HepG2 (cell line): Measurements from ENCODE around the gene RHOG. TPM values are rescaled to one million over a fixed set of nuclear protein-coding genes. Genes with fewer than 3 reads are reported as not detected.

Experiments used
- BATF2 ChIP-seq: sonication (generic); formaldehyde crosslinking; IDR thresholded peaks from 2 replicates; pipeline ENCODE4 v1.8.0; 2022; ENCODE audit warnings: mild to moderate bottlenecking, missing genetic modification reagents, moderate library complexity
- BCL6 ChIP-seq: IDR thresholded peaks from 2 replicates; pipeline ENCODE4 v1.6.1; 2016; ENCODE audit warnings: missing genetic modification reagents, missing compliant biosample characterization
- CHD2 ChIP-seq: IDR thresholded peaks from 2 replicates; pipeline ENCODE4 v1.6.1; 2011; ENCODE audit warnings: low read depth, low read length, improper control_type of control experiment
- EHMT2 ChIP-seq: fragments of 200-600 bp; sonication (generic); IDR thresholded peaks from 2 replicates; pipeline ENCODE4 v1.7.0; 2017; ENCODE audit warnings: antibody characterized with exemption, low read depth, low read length, borderline replicate concordance
- ELF3 ChIP-seq: IDR thresholded peaks from 2 replicates; pipeline ENCODE4 v1.6.1; 2016; ENCODE audit warnings: missing genetic modification reagents, missing compliant biosample characterization
- EP300 ChIP-seq, 3 experiments: sonication (generic) in 1 of 3; formaldehyde crosslinking in 1 of 3; IDR thresholded peaks; 2 replicates each; pipeline versions ENCODE4 v1.5.1 to v1.6.1; 2011 to 2020; ENCODE audit warnings: low read depth in 2 of 3, low read length in 2 of 3, borderline replicate concordance in 1 of 3, improper control_type of control experiment in 1 of 3, mild to moderate bottlenecking in 1 of 3, missing genetic modification reagents in 1 of 3, moderate library complexity in 1 of 3
- NFYC ChIP-seq: IDR thresholded peaks from 2 replicates; pipeline ENCODE4 v1.6.1; 2016; ENCODE audit warnings: missing genetic modification reagents, missing compliant biosample characterization
- RBAK ChIP-seq: sonication (generic); formaldehyde crosslinking; IDR thresholded peaks from 2 replicates; pipeline ENCODE4 v1.5.1; 2020; ENCODE audit warnings: mild to moderate bottlenecking, missing genetic modification reagents
- SRY ChIP-seq: sonication (generic); formaldehyde crosslinking; IDR thresholded peaks from 2 replicates; pipeline ENCODE4 v1.8.0; 2022; ENCODE audit warnings: mild to moderate bottlenecking, missing genetic modification reagents
- STAT5B ChIP-seq: sonication (generic); formaldehyde crosslinking; IDR thresholded peaks from 2 replicates; pipeline ENCODE4 v1.4.0; 2020; ENCODE audit warnings: missing genetic modification reagents
- ZFAT ChIP-seq: sonication (generic); formaldehyde crosslinking; conservative IDR thresholded peaks from 2 replicates; pipeline ENCODE4 v1.8.1; 2023; ENCODE audit warnings: missing genetic modification reagents, inconsistent platforms
- ZNF235 ChIP-seq: sonication (generic); formaldehyde crosslinking; IDR thresholded peaks from 2 replicates; pipeline ENCODE4 v1.8.1; 2023; ENCODE audit warnings: mild to moderate bottlenecking, missing genetic modification reagents, borderline replicate concordance
- ZNF530 ChIP-seq: sonication (generic); formaldehyde crosslinking; IDR thresholded peaks from 2 replicates; pipeline ENCODE4 v1.5.0; 2020; ENCODE audit warnings: low read depth, mild to moderate bottlenecking, missing genetic modification reagents
- ZNF768 ChIP-seq: sonication (generic); formaldehyde crosslinking; IDR thresholded peaks from 2 replicates; pipeline ENCODE4 v1.4.0; 2020; ENCODE audit warnings: missing genetic modification reagents
- polyA plus RNA-seq, 8 experiments: library from polyadenylated mRNA; depleted of rRNA in 3 of 8; stranded (reverse) in 7 of 8; unstranded in 1 of 8; fragments of >200 nt; fragmentation: Illumina TruSeq in 4 of 8; extraction: Trizol in 4 of 8; gene quantifications; 2 replicates each; pipeline versions ENCODE4 v1.2.1 to v1.2.3, GENCODE V29; 2011 to 2016; ENCODE audit warnings: low read depth in 4 of 8, missing spikeins in 1 of 8, mixed read lengths in 1 of 8; ENCODE audit not compliant: insufficient read depth in 1 of 8
- total RNA-seq, 5 experiments: library from RNA; depleted of rRNA; stranded (reverse); fragments of >200 nt; fragmentation: Illumina TruSeq; extraction: Trizol; gene quantifications; 2 replicates each; pipeline ENCODE4 v1.2.3, GENCODE V29; 2016; ENCODE audit warnings: low read depth in 1 of 5
- TF ChIP-seq, protein P1 (sequence below): sonication (generic); formaldehyde crosslinking; IDR thresholded peaks from 2 replicates; pipeline ENCODE4 v1.4.0; 2020; ENCODE audit warnings: missing genetic modification reagents, borderline replicate concordance
- TF ChIP-seq, protein P2 (sequence below): sonication (generic); formaldehyde crosslinking; conservative IDR thresholded peaks from 2 replicates; pipeline ENCODE4 v1.8.0; 2022; ENCODE audit warnings: low read depth, missing genetic modification reagents

The RHOG gene
- total and polyA plus RNA-seq, 2 of the 13 experiments (the other 11 are each of a cell fraction or from before 2014, with no cell fraction given) = 7.7 to 23.4 TPM

- no peak for TF ChIP-seq EP300 (IDR thresholded peaks at IDR 0.05; ENCODE audit: low read depth in 2 of 2, low read length in 2 of 2)
- no peak for TF ChIP-seq EP300 (CRISPR knock-in tag; IDR thresholded peaks at IDR 0.05; ENCODE audit: borderline replicate concordance)
- TF ChIP-seq SRY (CRISPR knock-in tag) = peak; percentile 81; the same call in 1 of the 2 replicates
- TF ChIP-seq BATF2 (CRISPR knock-in tag) = no peak; the same call in 1 of the 2 replicates
- no peak for TF ChIP-seq RBAK
- TF ChIP-seq, protein P1, sequence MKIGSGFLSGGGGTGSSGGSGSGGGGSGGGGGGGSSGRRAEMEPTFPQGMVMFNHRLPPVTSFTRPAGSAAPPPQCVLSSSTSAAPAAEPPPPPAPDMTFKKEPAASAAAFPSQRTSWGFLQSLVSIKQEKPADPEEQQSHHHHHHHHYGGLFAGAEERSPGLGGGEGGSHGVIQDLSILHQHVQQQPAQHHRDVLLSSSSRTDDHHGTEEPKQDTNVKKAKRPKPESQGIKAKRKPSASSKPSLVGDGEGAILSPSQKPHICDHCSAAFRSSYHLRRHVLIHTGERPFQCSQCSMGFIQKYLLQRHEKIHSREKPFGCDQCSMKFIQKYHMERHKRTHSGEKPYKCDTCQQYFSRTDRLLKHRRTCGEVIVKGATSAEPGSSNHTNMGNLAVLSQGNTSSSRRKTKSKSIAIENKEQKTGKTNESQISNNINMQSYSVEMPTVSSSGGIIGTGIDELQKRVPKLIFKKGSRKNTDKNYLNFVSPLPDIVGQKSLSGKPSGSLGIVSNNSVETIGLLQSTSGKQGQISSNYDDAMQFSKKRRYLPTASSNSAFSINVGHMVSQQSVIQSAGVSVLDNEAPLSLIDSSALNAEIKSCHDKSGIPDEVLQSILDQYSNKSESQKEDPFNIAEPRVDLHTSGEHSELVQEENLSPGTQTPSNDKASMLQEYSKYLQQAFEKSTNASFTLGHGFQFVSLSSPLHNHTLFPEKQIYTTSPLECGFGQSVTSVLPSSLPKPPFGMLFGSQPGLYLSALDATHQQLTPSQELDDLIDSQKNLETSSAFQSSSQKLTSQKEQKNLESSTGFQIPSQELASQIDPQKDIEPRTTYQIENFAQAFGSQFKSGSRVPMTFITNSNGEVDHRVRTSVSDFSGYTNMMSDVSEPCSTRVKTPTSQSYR = peak; percentile 90
- TF ChIP-seq, protein P2, sequence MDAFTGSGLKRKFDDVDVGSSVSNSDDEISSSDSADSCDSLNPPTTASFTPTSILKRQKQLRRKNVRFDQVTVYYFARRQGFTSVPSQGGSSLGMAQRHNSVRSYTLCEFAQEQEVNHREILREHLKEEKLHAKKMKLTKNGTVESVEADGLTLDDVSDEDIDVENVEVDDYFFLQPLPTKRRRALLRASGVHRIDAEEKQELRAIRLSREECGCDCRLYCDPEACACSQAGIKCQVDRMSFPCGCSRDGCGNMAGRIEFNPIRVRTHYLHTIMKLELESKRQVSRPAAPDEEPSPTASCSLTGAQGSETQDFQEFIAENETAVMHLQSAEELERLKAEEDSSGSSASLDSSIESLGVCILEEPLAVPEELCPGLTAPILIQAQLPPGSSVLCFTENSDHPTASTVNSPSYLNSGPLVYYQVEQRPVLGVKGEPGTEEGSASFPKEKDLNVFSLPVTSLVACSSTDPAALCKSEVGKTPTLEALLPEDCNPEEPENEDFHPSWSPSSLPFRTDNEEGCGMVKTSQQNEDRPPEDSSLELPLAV (CRISPR knock-in tag) = 0 out of 2 replicates have a peak, but pooled peaks have one; percentile 20
- peak; percentile 40 for TF ChIP-seq ELF3 (CRISPR knock-in tag)
- TF ChIP-seq ZFAT = no peak
- TF ChIP-seq BCL6 (CRISPR knock-in tag) = 0 out of 2 replicates have a peak, but pooled peaks have one; percentile 9
- TF ChIP-seq ZNF530 (CRISPR knock-in tag) = no peak
- TF ChIP-seq NFYC = peak; percentile 95
- no peak for TF ChIP-seq EHMT2
- peak; percentile 57; the same call in 1 of the 2 replicates for TF ChIP-seq CHD2
- TF ChIP-seq STAT5B = no peak
- peak; percentile 73; the same call in 1 of the 2 replicates for TF ChIP-seq ZNF768 (CRISPR knock-in tag)
- TF ChIP-seq ZNF235 (CRISPR knock-in tag) = 0 out of 2 replicates have a peak, but pooled peaks have one; percentile 30
Observed at GRCh38 chr11:3797329-3798090, 43.2 kb downstream of the RHOG start, which contains the start of gene NUP98 (continued).
